T-cell (primary cell): ENCODE results near the gene WDR46. TPM values are rescaled to one million over a fixed set of nuclear protein-coding genes. Genes with fewer than 3 reads are reported as not detected.
"Not testable (repeated sequence)": the region's sequence is repeated elsewhere in the genome, so short reads cannot be mapped to it uniquely, and the experiment has no call there.

ENCODE experiments used
- ATAC-seq, 4 experiments: fragments of 200-7000 bp in 3 of 4; fragments of 150-1000 bp in 1 of 4; cut with Tn5 transposase; replicated peaks in 1 of 4; 1 replicate in 3 of 4; 2 replicates in 1 of 4; pipeline ENCODE4 v1.10.0; 2021; ENCODE audit warnings: moderate library complexity in 3 of 4, mild to moderate bottlenecking in 2 of 4, moderate number of reproducible peaks in 1 of 4
- CTCF ChIA-PET, 2 donors: fragments of 300-600 bp; sonication (Branson Sonifier 250); formaldehyde crosslinking; loops; one replicate each; lab custom pipeline; 2022; ENCODE audit warnings: antibody characterized with exemption in 2 of 2; lab: Charles Lee
- POLR2A ChIA-PET, 2 donors: fragments of 300-600 bp; sonication (Branson Sonifier 250); formaldehyde crosslinking; loops; one replicate each; lab custom pipeline; 2022; ENCODE audit warnings: antibody characterized with exemption in 2 of 2; lab: Charles Lee
- DNase-seq, 35 experiments: peaks; one replicate each; pipeline versions ENCODE4 v3.0.0 to v3.0.0-alpha.2; 2013 to 2023
- H3K27ac ChIP-seq: one replicate; pipeline ENCODE4 v1.5.1; 2013; ENCODE audit warnings: low read length
- H3K27me3 ChIP-seq, 2 experiments: replicated peaks in 1 of 2; 1 replicate in 1 of 2; 2 replicates in 1 of 2; pipeline versions ENCODE4 v1.6.1 to v1.7.0; 2013; ENCODE audit warnings: low read length in 1 of 2, mixed read lengths in 1 of 2; ENCODE audit not compliant: control insufficient read depth in 2 of 2, insufficient read depth in 2 of 2; ENCODE audit errors: extremely low read depth in 1 of 2
- H3K36me3 ChIP-seq, 2 donors: 1 replicate in 1 of 2; 2 replicates in 1 of 2; pipeline versions ENCODE4 v1.6.1 to v1.7.0; 2013; ENCODE audit warnings: low read length in 1 of 2; ENCODE audit not compliant: control insufficient read depth in 2 of 2, insufficient read depth in 1 of 2; ENCODE audit errors: extremely low read depth in 1 of 2
- H3K4me1 ChIP-seq, 2 experiments: 1 replicate in 1 of 2; 2 replicates in 1 of 2; pipeline versions ENCODE4 v1.6.1 to v1.7.0; 2013; ENCODE audit warnings: low read length in 2 of 2, mixed read lengths in 1 of 2; ENCODE audit not compliant: insufficient read depth in 2 of 2, control insufficient read depth in 1 of 2; ENCODE audit errors: extremely low read depth in 1 of 2
- H3K4me3 ChIP-seq, 2 donors: 1 replicate in 1 of 2; 2 replicates in 1 of 2; pipeline versions ENCODE4 v1.5.1 to v1.7.0; 2013; ENCODE audit warnings: mild to moderate bottlenecking in 2 of 2, low read length in 1 of 2, moderate library complexity in 1 of 2; ENCODE audit not compliant: control insufficient read depth in 1 of 2; ENCODE audit errors: extremely low read depth in 1 of 2
- H3K9me3 ChIP-seq: 2 replicates; pipeline ENCODE4 v1.7.0; 2013
- H3K27ac Mint-ChIP-seq, 2 donors: one replicate each; pipeline ENCODE4 v1.8.0; 2020 to 2021; ENCODE audit warnings: mild to moderate bottlenecking in 2 of 2, mixed read lengths in 2 of 2
- H3K27me3 Mint-ChIP-seq, 2 donors: one replicate each; pipeline ENCODE4 v1.8.0; 2021 to 2022; ENCODE audit warnings: mixed read lengths in 2 of 2
- H3K36me3 Mint-ChIP-seq: one replicate; pipeline ENCODE4 v1.8.0; 2021; ENCODE audit warnings: mixed read lengths
- H3K4me1 Mint-ChIP-seq, 3 donors: one replicate each; pipeline ENCODE4 v1.8.0; 2020 to 2022; ENCODE audit warnings: mixed read lengths in 3 of 3, mild to moderate bottlenecking in 1 of 3
- H3K4me3 Mint-ChIP-seq, 3 donors: one replicate each; pipeline ENCODE4 v1.8.0; 2020 to 2022; ENCODE audit warnings: mild to moderate bottlenecking in 3 of 3, mixed read lengths in 3 of 3, moderate library complexity in 3 of 3
- H3K9me3 Mint-ChIP-seq, 3 donors: one replicate each; pipeline ENCODE4 v1.8.0; 2020 to 2022; ENCODE audit warnings: mixed read lengths in 3 of 3
- WGBS: methylation state at CpG from one replicate; pipeline ENCODE4 v1.1.5; 2013; ENCODE audit warnings: missing lambda C conversion rate; ENCODE audit not compliant: insufficient coverage; 5-methylcytosine and 5-hydroxymethylcytosine counted together
- total RNA-seq, 35 experiments: library from RNA in 6 of 35; stranded (reverse) in 6 of 35; fragments of 120-200 nt in 1 of 35; gene quantifications; one replicate each; pipeline versions ENCODE4 v1.2.1 to v1.2.4 and lab custom pipeline; 2013 to 2026

Gene WDR46
- total RNA-seq, 5 donors from 2014 or later (not counting 1 experiment from before 2014, with no cell fraction given), result 38.3 to 74.4 (median 60.4) TPM

DNA sequence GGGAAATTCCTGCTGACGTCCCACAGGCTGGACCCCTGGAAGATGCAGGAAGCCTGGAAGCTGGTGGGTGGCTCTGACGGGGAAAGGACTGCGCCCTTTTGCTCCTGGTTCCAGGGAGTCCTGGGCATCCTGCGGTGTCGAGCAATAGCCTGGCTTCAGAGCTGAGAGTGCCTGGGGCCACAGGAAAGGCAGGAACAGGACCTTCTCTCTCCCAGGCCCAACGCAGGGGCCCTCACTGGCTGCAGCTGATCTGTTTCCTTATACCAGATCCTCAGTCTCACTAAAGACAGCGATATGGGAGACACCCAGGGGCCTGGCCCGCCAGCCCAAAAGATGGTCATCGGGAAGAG is 10.7 kb downstream of the WDR46 start:
- Mint-ChIP-seq H3K36me3 (peaks cover 34% of the 10 kb centered on the region), H3K4me1 (peaks cover 53 to 61% (median 55%) of the 10 kb centered on the region in 3 donors), H3K9me3 (no peaks in the 10 kb centered on the region), H3K27ac (peak overlapping the region; percentile 94 to 96), H3K4me3 (peak overlapping the region; percentile 90 to 94 (median 92)), H3K27me3 (no peaks in the 10 kb centered on the region)
- ATAC-seq (no peak), DNase-seq (no peak)
- Histone ChIP-seq H3K9me3 (no peaks in the 10 kb centered on the region), H3K36me3 (peaks cover 10 to 73% of the 10 kb centered on the region in 2 donors), H3K27me3 (no peaks in the 10 kb centered on the region), H3K4me1 (peaks cover 22 to 66% of the 10 kb centered on the region in 2 experiments), H3K4me3 (peak overlapping the region in 1 of 2 donors; percentile 83), H3K27ac (peak overlapping the region; percentile 72)
- ChIA-PET POLR2A (interaction anchor here in 1 of 2 donors (0.7 to 3.0 kb wide), 2 partner anchors 11 to 28 kb away, joined by 3 to 10 read pairs; partner anchors contain the start of genes PFDN6 and WDR46), CTCF (interaction anchor here in 1 of 2 donors (0.6 to 1.9 kb wide), 2 partner anchors 10 to 39 kb away, joined by 5 to 6 read pairs; partner anchors contain the start of genes PFDN6, WDR46 and ZBTB22)
- 90% methylated on average over 7 of the region's 9 CpGs for WGBS

DNA sequence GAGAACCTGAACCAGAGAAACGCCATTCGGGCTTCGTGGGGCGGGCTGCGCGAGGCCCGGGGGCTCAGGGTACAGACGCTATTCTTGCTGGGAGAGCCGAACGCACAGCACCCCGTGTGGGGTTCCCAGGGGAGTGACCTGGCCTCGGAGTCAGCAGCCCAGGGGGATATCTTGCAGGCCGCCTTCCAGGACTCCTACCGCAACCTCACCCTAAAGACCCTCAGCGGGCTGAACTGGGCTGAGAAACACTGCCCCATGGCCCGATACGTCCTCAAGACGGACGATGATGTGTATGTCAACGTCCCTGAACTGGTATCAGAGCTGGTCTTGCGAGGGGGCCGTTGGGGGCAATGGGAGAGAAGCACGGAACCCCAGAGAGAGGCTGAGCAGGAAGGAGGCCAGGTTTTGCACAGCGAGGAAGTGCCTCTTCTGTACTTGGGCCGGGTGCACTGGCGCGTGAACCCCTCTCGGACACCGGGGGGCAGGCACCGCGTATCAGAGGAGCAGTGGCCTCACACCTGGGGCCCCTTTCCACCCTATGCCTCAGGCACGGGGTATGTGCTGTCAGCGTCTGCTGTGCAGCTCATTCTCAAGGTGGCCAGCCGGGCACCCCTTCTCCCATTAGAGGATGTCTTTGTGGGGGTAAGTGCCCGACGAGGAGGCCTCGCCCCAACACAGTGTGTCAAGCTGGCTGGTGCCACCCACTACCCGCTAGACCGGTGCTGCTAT is 11.2 kb downstream of the WDR46 start:
- H3K27me3 ChIP-seq, result no peaks in the 10 kb centered on the region
- peak overlapping the region; percentile 94 to 96 for H3K27ac Mint-ChIP-seq
- CTCF ChIA-PET, result interaction anchor here (0.6 to 1.9 kb wide), 10 partner anchors 11 to 307 kb away, joined by 3 to 6 read pairs (median 4); partner anchors contain the start of genes PFDN6 (in 1 of the 2), RGL2 (in 1 of the 2) and WDR46 (in 1 of the 2)
- ATAC-seq (peak in 3 of 4 experiments; percentile 3 to 25 (median 7)), DNase-seq (peak in 16 of 35 experiments; percentile 7 to 51 (median 26))
- peaks cover 59 to 67% (median 61%) of the 10 kb centered on the region in 3 donors for H3K4me1 Mint-ChIP-seq
- peak overlapping the region; percentile 60 to 83 for H3K4me3 ChIP-seq
- H3K4me3 Mint-ChIP-seq, result peak overlapping the region; percentile 90 to 94 (median 92)
- H3K36me3 ChIP-seq, result peaks cover 10 to 72% of the 10 kb centered on the region in 2 donors
- H3K9me3 Mint-ChIP-seq, result no peaks in the 10 kb centered on the region
- POLR2A ChIA-PET, result interaction anchor here (0.5 to 3.0 kb wide), 9 partner anchors 11 to 1082 kb away, joined by 3 to 10 read pairs (median 3); partner anchors contain the start of genes PFDN6 (in 2 of the 2), WDR46 (in 2 of the 2), CUTA (in 1 of the 2) and ZBTB22 (in 1 of the 2)
- 23% methylated on average over 31 of the region's 39 CpGs for WGBS
- H3K36me3 Mint-ChIP-seq, result peaks cover 37% of the 10 kb centered on the region
- no peaks in the 10 kb centered on the region for H3K9me3 ChIP-seq
- peaks cover 28 to 72% of the 10 kb centered on the region in 2 experiments for H3K4me1 ChIP-seq
- H3K27ac ChIP-seq, result peak overlapping the region; percentile 72
- no peaks in the 10 kb centered on the region for H3K27me3 Mint-ChIP-seq

DNA sequence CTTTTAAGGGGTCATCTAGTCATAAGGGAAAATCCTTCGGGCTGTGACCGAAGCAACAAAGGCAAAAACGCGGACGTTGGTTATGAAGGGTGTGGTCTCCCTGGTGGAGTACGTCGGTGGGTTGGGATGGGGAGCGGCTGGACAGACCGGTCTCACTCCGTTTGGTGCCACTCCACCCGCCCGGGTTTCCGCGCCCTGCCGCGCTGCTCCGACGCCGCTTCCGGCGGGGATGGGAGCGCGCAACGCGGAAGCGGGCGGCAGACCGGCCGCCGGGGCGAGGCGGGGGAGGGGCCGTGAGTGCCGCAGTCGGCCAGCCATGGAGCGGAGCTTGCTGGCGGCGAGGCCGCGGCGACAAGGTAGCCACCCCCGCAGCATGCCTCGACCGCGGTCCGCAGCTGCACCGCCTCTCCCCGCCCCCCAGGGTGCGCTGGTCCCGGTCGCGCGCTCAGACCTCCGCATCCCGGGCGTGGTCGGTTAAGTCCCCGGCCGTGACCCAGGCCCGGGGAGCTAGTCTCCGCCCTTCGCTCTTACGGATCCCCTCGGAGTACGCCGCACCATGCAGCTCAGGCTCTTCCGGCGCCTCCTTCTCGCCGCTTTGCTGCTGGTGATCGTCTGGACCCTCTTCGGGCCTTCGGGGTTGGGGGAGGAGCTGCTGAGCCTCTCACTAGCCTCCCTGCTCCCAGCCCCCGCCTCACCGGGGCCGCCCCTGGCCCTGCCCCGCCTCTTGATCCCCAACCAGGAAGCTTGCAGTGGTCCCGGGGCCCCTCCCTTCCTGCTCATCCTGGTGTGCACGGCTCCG is 12.0 kb downstream of the WDR46 start, which contains the start of gene B3GALT4:
Gene B3GALT4 (plus strand): TSS at position 260 of the 799 bp plus-strand sequence. CDS start 297 bp downstream, at position 557.
- Histone ChIP-seq H3K9me3 (no peaks in the 10 kb centered on the region), H3K27me3 (no peaks in the 10 kb centered on the region), H3K4me1 (peaks cover 35 to 79% of the 10 kb centered on the region in 2 experiments), H3K36me3 (peaks cover 10 to 68% of the 10 kb centered on the region in 2 donors), H3K27ac (peak within 1 kb of the TSS; percentile 82), H3K4me3 (peak within 1 kb of the TSS; percentile 60 to 83)
- no peaks in the 10 kb centered on the region for H3K27me3 Mint-ChIP-seq
- ATAC-seq (peak; percentile 71 to 76 (median 73)), DNase-seq (peak in 34 of 35 experiments; percentile 36 to 84 (median 52))
- peak within 1 kb of the TSS; percentile 90 to 94 (median 92) for H3K4me3 Mint-ChIP-seq
- no peaks in the 10 kb centered on the region for H3K9me3 Mint-ChIP-seq
- ChIA-PET CTCF (interaction anchor here (0.6 to 1.9 kb wide), 10 partner anchors 12 to 307 kb away, joined by 3 to 6 read pairs (median 4); partner anchors contain the start of genes PFDN6 (in 1 of the 2), RGL2 (in 1 of the 2) and WDR46 (in 1 of the 2)), POLR2A (interaction anchor here (0.6 to 3.0 kb wide), 8 partner anchors 12 to 1081 kb away, joined by 3 to 10 read pairs (median 3); partner anchors contain the start of genes PFDN6 (in 2 of the 2), WDR46 (in 2 of the 2), CUTA (in 1 of the 2) and ZBTB22 (in 1 of the 2))
- peaks cover 64 to 73% (median 68%) of the 10 kb centered on the region in 3 donors for H3K4me1 Mint-ChIP-seq
- peak within 1 kb of the TSS; percentile 94 to 96 for H3K27ac Mint-ChIP-seq
- under 1% methylated on average over 74 of the region's 80 CpGs for WGBS
- peaks cover 43% of the 10 kb centered on the region for H3K36me3 Mint-ChIP-seq

DNA sequence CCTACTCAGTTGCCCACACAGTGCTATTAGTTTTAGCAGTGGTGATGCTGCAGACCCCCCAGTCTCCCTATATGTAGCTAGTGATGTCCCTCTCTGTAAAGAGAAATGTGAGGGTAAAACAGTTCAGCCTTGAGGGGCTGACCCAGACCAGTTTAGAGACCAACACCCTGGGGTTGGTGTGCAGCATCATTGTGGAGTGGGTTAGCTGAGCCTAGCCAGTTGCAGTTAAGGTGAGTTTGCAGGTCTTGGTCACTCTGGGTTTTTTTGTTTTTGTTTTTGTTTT is 12.5 kb downstream of the WDR46 start:
- ChIA-PET POLR2A (interaction anchor here (0.5 to 3.0 kb wide), 4 partner anchors 12 to 66 kb away, joined by 5 to 10 read pairs (median 7); partner anchors contain the start of genes PFDN6 (in 2 of the 2) and WDR46 (in 2 of the 2)), CTCF (interaction anchor here in 1 of 2 donors (0.9 to 1.4 kb wide), 3 partner anchors 28 to 161 kb away, joined by 3 to 4 read pairs (median 3); no protein-coding TSS in a partner anchor)
- peak overlapping the region; percentile 60 to 83 for H3K4me3 ChIP-seq
- peaks cover 43% of the 10 kb centered on the region for H3K36me3 Mint-ChIP-seq
- H3K27me3 Mint-ChIP-seq, result no peaks in the 10 kb centered on the region
- no peaks in the 10 kb centered on the region for H3K9me3 ChIP-seq
- ATAC-seq, result no peak
- no peaks in the 10 kb centered on the region for H3K27me3 ChIP-seq
- peaks cover 64 to 79% (median 68%) of the 10 kb centered on the region in 3 donors for H3K4me1 Mint-ChIP-seq
- H3K4me3 Mint-ChIP-seq, result peak overlapping the region; percentile 75 to 94 (median 92)
- H3K27ac ChIP-seq, result peak overlapping the region; percentile 82
- peak overlapping the region; percentile 92 to 94 for H3K27ac Mint-ChIP-seq
- DNase-seq, result no peak
- no peaks in the 10 kb centered on the region for H3K9me3 Mint-ChIP-seq
- peaks cover 35 to 80% of the 10 kb centered on the region in 2 experiments for H3K4me1 ChIP-seq
- peaks cover 7 to 64% of the 10 kb centered on the region in 2 donors for H3K36me3 ChIP-seq

DNA sequence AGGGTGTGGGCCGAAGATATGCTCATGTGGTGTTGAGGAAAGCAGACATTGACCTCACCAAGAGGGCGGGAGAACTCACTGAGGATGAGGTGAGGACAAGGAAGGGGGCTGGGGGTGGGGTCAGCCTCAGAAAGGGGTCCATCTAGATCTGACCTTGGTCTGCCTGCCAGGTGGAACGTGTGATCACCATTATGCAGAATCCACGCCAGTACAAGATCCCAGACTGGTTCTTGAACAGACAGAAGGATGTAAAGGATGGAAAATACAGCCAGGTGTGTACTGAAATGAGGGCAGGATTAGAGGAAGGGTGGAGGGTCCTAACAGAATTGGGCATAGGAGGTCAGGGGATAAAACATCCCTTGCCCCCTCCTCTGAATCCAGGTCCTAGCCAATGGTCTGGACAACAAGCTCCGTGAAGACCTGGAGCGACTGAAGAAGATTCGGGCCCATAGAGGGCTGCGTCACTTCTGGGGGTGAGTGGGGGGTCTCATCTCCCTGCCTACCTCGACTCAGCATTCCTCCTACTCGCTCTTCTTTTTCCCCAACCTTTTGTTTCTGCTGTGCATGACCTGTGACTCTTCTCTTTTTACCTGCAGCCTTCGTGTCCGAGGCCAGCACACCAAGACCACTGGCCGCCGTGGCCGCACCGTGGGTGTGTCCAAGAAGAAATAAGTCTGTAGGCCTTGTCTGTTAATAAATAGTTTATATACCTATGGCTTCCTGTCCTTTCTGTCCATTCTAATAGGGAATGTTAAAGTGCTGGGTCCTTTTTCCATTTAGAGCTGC is 13.1 kb downstream of the WDR46 start:
- not testable (repeated sequence) for DNase-seq, H3K27me3 Mint-ChIP-seq, H3K27me3 ChIP-seq, ATAC-seq, H3K9me3 ChIP-seq, H3K9me3 Mint-ChIP-seq
- Mint-ChIP-seq H3K36me3 (peaks cover 38% of the 10 kb centered on the region), H3K4me1 (peaks cover 67 to 79% (median 68%) of the 10 kb centered on the region in 3 donors), H3K27ac (peak overlapping the region; percentile 92 to 94), H3K4me3 (peak overlapping the region; percentile 75 to 94 (median 92))
- Histone ChIP-seq H3K4me3 (peak overlapping the region; percentile 60 to 83), H3K4me1 (peaks cover 36 to 85% of the 10 kb centered on the region in 2 experiments), H3K36me3 (peaks cover 2 to 59% of the 10 kb centered on the region in 2 donors), H3K27ac (peak overlapping the region; percentile 82)
- CTCF ChIA-PET, result interaction anchor here in 1 of 2 donors (0.7 to 1.4 kb wide), 3 partner anchors 28 to 160 kb away, joined by 3 read pairs; no protein-coding TSS in a partner anchor
- POLR2A ChIA-PET, result interaction anchor here (0.5 to 3.0 kb wide), 3 partner anchors 13 to 67 kb away, joined by 5 to 10 read pairs (median 8); partner anchors contain the start of genes PFDN6 (in 2 of the 2) and WDR46 (in 2 of the 2)
- WGBS, result 47% methylated on average over 2 of the region's 16 CpGs
